GM18870 (cell line): ENCODE results near the gene DCAF15.
"Not testable (repeated sequence)": the region's sequence is repeated elsewhere in the genome, so short reads cannot be mapped to it uniquely, and the experiment has no call there.

Experiments used
- ATAC-seq: cut with Tn5 transposase; IDR thresholded peaks from one replicate; pipeline ENCODE4 v1.9.1; 2021; ENCODE audit warnings: moderate library complexity; ENCODE audit not compliant: unreplicated experiment

The DCAF15 gene

GRCh38 chr19:13952154-13952930, at the start of gene DCAF15:
TSS of gene DCAF15 (plus strand) at chr19:13952509. CDS start at chr19:13952513, 4 bp downstream.
- peak; percentile 97 for ATAC-seq

DNA sequence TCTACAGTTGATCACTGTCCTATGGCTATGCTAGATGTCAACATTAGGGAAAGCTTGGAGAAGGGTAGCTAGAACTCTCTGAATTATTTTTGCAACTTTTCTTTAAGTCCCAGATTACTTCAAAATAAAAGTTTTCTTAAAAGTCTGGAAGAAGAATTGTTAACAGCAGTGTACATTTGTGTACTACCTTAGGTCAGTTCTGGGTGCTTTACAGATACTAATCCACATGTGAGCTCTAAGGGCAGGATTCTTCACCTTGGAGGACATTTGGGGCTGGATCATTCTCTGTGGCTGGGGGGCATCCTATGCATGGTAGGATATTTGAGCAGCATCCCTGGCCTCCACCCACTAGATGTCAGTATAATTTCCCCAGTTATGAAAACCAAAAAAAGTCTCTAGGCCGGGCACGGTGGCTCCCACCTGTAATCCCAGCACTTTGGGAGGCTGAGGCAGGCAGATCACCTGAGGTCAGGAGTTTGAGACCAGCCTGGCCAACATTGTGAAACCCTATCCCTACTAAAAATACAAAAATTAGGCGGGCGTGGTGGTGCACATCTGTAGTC, 49.2 kb upstream of the DCAF15 start:
- ATAC-seq = no peak

DNA sequence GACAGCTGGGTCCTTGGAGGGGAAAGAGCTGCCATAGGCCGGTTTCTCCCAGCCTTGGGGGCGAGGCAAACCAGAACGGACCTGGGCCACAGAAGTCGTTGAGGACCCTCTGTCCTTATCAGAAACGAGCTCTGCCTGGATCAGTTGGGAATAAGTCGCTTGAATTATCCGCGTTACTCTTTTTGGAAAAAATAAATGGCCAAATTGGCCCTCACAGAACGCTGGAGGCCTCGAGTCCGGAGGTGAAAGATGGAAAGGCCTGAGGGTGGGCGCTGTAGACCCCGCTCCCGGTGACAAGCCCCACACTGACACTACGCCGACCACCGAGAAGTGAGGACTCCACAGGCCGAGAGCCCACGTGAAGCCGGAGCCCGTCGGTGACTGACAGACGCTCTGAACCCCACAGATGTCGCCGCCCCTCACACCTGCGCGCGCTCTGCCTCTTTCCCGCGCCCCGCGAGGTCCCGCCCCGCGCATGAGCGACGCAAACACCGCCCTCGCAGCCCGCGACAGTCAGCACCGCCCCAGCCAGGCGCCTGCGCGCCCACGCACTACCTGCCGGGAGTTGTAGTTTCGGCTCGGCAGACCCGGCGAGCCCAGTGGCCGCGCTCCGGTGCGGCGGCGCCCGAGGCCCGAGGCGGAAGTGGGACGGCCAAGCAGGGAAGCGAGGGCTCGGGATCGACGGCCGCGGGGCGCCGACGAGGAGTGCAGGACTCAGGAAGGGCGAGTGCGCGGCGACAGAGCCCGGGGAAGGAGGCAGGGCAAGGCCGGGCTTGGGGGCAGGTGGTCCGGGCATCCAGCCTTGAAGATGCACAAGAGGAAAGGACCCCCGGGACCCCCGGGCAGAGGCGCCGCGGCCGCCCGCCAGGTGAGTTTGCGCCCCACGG, 46.4 kb upstream of the DCAF15 start, which contains the start of the genes BRME1 and CC2D1A:
BRME1 (minus strand) TSS at position 484 of the 887 bp plus-strand sequence. CDS start 1,225 bp downstream, outside the sequence.
CC2D1A (plus strand) TSS at position 568 of the 887 bp plus-strand sequence; CDS start at position 809, 241 bp downstream.
- ATAC-seq = peak; percentile 47

DNA sequence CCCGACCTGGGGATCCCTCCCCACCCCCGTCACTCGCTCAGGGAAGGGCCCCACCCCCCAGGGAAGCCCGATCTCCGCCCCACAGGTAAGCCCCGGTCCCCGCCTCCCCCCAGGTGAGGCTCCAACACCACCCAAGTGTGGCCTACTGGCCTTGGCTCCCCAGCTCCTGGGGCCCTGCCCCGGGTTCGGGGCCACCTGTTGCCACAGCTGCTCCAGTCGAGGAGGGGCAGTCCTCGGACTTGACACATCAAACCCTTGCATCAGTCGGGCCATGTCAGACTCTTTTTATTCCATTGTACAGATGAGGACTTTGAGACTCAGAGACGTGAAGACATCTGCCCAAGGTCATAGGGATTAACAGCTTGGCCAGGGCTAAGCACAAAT, 45.8 kb upstream of the DCAF15 start:
- no peak for ATAC-seq

DNA sequence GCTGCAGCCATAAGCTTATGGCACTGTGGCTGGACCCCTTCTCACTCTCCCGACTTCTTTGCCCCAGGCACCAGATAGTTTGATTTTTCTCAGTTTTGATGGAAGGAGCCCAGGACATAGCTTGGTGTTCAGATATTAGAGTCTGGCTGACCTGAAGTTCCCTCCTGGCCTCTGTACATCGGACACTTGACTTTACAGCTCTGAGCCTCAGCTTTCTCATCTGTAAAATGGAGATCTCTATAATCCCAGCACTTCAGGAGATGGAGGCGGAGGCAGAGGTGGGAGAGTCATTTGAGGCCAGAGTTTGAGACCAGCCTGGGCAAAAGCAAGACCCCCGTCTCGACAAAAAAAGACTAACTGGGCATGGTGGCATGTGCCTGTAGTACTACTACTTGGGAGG, 45.4 kb upstream of the DCAF15 start:
- no peak for ATAC-seq

- no peak for ATAC-seq
Observed at GRCh38 chr19:13908674-13909073, 43.6 kb upstream of the DCAF15 start.

DNA sequence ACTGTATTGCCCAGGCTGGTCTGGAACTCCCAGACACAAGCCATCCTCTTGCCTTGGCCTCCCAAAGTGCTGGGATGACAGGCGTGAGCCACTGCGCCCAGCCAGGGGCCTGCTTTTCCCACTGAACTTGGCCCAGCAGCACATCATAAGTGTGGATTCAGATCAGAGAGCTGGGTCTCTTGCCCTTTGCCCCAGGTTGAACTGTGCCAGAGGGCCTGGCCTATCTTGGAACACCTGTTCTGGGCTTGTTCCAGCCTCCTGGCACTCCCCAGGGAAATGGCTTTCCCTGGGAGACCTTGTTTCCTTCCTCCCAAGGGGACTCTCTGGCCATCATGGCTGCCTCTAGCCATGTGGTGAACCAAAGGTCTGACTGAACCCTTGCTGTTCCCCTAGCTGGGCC, 42.9 kb upstream of the DCAF15 start:
- ATAC-seq = no peak

GRCh38 chr19:13913352-13913751, 39.0 kb upstream of the DCAF15 start:
- ATAC-seq = no peak

DNA sequence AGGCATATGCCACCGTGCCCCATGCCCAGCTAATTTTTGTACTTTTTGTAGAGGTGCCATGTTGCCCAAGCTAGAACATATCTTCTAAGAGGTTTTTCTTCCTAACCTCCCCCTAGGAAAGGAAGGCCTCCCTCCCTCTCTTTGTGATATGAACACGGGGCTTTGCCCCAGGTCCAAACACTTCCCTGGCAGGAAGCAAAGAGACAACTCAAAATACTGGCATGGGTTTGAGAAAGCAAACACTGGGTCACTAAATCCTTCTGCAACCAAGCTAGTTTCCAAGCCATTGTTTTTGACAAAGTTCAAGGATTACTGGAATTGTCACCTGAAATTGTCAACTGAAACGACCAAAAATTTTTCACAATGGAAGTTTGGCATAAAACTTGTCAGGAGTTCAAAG, 37.5 kb upstream of the DCAF15 start:
- ATAC-seq = no peak

GRCh38 chr19:13917888-13918406, 34.4 kb upstream of the DCAF15 start:
- no peak for ATAC-seq

DNA sequence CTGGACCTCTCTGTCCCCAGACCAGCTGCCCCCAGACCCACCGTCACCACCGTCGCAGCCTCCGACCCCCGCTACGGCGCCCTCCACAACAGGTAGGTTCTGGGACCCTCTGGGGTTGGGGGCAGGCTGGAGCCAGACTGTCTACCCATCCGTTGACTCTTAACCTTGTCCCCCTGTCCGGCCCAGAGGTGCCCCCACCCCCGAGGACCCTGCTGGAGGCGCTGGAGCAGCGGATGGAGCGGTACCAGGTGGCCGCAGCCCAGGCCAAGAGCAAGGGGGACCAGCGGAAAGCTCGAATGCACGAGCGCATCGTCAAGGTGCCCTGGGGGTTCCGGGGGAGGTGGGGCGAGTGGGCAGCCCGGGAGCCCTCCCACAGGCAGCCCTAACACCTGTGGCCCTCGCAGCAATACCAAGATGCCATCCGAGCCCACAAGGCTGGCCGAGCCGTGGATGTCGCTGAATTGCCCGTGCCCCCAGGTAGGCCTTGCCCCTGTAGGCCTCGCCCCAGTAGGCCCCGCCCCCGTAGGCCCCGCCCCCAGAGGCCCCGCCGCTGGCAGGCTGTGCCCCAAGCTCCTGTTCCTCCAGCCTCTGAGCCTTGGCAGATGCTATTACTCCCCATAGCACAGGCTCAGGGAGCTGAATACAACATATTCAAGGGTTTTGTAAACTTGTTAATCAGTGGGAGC, 33.4 kb upstream of the DCAF15 start:
- ATAC-seq = no peak

DNA sequence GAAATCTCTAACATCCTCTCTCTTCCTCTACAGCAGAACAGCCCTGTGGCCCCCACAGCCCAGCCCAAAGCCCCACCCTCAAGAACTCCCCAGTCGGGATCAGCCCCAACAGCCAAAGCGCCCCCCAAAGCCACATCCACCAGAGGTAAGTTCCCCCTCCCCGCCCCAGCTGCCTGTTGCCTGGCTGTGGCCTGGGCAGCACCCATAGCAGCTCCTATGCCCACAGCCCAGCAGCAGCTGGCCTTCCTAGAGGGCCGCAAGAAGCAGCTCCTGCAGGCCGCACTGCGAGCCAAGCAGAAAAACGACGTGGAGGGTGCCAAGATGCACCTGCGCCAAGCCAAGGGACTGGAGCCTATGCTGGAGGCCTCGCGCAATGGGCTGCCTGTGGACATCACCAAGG, 31.8 kb upstream of the DCAF15 start:
- ATAC-seq = no peak

GRCh38 chr19:13920940-13921747, 31.2 kb upstream of the DCAF15 start:
- no peak for ATAC-seq

GRCh38 chr19:13922118-13922517, 30.2 kb upstream of the DCAF15 start:
- not testable (repeated sequence) for ATAC-seq

DNA sequence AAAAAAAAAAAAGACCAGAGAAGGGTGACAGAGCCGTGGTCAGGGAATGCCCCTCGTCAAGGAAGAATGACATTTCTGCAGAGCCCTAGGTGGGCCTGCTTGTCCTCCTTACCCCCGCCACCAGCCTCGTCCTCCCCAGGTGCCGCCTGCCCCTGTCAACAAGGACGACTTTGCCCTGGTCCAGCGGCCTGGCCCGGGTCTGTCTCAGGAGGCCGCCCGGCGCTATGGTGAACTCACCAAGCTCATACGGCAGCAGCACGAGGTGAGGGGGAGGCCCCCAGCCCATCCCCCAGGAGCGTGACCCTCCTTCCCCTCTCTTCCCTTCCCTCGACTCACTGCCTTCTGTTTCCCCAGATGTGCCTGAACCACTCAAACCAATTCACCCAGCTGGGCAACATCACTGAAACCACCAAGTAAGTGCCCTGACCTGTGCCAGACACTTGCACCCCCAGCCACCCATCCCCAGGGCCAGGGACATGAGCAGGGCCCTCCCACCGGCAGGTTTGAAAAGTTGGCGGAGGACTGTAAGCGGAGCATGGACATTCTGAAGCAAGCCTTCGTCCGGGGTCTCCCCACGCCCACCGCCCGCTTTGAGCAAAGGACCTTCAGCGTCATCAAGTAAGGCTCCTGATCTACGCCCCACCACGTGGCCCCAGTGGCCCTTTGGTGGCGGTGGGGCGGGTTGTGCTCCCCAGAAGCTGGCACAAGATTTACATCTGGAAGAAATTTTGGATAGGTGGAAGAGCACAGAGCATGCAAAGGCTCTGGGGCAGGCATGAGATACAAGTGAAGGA, 28.9 kb upstream of the DCAF15 start:
- no peak for ATAC-seq

- ATAC-seq = no peak
Observed at GRCh38 chr19:13926010-13926409, 26.3 kb upstream of the DCAF15 start.

DNA sequence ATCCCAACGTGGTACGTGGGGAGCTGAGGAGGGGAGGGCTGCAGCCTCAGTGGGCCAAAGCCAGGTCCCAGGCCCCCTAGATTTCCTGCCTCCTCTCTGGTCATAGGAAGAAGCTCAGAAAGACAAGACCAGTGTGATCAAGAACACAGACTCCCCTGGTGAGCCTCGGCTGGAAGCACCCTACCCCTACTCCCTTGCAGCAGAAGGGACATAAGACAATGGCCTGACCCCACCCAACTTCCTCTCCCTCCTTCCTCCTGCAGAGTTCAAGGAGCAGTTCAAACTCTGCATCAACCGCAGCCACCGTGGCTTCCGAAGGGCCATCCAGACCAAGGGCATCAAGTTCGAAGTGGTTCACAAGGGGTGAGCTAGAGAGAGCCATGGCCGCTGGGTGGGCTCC, 25.6 kb upstream of the DCAF15 start:
- no peak for ATAC-seq

DNA sequence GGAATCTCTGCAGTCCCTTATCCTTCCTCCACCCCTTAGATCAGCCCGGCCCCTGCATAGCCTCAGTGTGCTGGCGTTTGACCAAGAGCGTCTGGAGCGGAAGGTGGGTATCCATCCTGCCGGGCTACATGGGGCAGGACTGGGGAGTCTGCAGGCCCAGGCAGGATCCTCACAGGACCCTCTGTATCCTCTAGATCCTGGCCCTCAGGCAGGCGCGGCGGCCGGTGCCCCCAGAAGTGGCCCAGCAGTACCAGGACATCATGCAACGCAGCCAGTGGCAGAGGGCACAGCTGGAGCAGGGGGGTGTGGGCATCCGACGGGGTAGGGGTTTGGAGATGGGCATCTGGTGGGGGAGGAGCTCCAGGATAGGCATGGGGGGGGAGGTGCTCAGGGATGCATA, 23.0 kb upstream of the DCAF15 start:
- ATAC-seq = no peak

DNA sequence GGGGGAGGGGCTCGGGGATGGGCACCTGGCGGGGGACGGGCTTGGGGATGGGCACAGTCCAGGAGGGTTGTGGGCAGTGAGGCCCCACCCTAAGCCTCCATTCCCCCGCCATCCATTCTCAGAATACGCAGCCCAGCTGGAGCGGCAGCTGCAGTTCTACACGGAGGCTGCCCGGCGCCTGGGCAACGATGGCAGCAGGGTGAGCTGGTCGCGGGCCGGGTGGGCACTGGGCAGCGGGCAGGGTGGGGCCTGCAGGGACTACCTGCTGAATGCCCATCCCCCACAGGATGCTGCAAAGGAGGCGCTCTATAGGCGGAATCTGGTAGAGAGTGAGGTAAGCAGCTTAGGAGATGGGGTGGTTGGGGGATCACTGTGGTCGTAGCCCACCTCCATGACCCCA, 22.4 kb upstream of the DCAF15 start:
- ATAC-seq = no peak
